HG03064 (cell line): ENCODE results near the gene PREB.

Experiments
- ATAC-seq: cut with Tn5 transposase; IDR thresholded peaks from one replicate; pipeline ENCODE4 v1.9.1; 2021; ENCODE audit warnings: low read depth; ENCODE audit not compliant: unreplicated experiment

The PREB gene

GRCh38 chr2:27083410-27084296 is 50.8 kb downstream of the PREB start:
- ATAC-seq = no peak

DNA sequence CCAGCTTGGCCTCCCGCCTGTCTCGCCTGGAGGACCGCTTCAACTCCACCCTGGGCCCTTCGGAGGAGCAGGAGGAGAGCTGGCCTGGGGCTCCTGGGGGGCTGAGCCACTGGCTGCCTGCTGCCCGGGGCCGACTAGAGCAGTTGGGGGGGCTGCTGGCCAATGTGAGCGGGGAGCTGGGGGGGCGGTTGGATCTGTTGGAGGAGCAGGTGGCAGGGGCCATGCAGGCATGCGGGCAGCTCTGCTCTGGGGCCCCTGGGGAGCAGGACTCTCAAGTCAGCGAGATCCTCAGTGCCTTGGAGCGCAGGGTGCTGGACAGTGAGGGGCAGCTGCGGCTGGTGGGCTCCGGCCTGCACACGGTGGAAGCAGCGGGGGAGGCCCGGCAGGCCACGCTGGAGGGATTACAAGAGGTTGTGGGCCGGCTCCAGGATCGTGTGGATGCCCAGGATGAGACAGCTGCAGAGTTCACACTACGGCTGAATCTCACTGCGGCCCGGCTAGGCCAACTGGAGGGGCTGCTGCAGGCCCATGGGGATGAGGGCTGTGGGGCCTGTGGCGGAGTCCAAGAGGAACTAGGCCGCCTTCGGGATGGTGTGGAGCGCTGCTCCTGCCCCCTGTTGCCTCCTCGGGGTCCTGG is 51.5 kb downstream of the PREB start:
- ATAC-seq = no peak

GRCh38 chr2:27081984-27082772 is 52.3 kb downstream of the PREB start:
- no peak for ATAC-seq
